Suppressor macrophage treated with lipopolysaccharide for 4 hours (primary cell): Measurements from ENCODE around the gene MAPK1.
"Not testable (repeated sequence)": the region's sequence is repeated elsewhere in the genome, so short reads cannot be mapped to it uniquely, and the experiment has no call there.

Source experiments
- DNase-seq: peaks from one replicate; pipeline ENCODE4 v3.0.0-alpha.2; 2020

The MAPK1 gene

DNA sequence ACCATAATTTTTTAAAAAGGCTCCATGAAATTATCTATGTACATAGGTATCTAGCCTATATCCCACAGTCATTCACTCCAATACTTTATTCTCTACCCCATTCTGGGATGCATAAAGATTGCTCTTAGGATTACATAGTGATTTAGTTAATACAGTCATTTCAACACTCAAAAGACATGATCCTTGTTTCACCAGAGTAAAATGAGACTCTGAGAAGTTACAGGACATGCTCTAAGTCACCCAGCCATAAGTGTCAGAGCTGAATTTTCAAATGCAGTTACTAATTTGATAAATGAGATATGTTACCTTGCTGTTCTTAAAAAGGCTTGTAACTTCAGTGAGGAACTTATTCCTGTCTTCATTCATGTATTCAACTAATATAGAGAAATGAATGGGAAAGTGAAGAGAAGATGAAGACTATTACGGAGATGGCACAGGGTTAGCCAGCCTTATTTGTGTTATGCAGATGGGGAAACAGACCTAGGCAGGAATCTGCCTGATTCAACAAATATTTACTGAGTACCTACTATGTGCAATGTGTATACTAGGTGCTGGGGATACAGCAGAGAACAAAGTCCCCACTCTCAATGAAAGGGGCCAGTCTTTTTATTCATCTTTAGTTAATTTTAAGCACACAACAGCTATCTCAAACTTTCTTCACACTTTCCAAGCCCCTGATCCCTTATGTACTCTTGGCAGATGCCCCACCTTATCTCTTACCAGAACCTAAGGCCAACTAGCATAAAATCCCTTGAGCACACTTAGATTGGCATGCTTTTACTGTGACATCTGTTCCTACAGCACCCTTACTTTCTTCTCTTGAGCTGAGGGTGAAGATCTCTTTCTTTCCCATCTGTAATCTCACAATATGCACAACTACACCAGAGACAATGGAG is 21.6 kb downstream of the MAPK1 start:
- DNase-seq: no peak

DNA sequence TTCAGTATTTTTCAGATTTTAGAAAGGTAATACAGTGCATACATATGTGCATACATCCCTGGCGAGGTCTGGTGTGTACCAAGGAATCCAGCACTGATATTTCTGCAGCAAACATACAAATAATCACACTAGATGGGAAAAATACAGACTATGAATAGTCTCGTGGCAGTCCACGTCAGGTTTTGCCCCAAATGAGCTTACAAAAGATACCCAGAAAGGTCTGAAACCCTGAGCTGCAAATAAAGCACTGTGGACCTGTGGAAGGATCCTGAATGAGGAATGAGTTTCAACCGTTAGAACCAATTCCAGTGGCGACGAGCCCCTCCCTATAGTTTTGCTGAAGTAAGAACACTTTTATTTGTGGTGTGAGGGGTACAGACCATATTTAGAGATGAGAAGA is 24.5 kb downstream of the MAPK1 start:
- no peak for DNase-seq

DNA sequence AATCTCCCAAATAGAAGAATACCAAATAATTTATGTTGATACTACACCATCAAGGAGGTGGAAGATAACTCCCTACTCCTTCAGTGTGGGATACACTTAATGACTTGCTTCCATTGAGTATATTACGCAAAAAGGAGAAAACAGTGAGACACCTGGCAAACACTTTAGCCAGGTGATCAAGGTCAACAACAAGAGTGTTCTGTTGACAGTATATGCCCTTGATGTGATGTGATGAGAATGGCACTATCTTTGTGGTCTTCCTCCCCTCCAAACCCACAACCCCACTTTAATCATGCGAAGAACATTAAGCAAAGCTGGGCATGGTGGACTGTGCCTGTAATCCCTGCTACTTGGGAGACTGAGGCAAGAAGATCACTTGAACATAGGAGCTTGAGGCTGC is 26.0 kb downstream of the MAPK1 start:
- no peak for DNase-seq

DNA sequence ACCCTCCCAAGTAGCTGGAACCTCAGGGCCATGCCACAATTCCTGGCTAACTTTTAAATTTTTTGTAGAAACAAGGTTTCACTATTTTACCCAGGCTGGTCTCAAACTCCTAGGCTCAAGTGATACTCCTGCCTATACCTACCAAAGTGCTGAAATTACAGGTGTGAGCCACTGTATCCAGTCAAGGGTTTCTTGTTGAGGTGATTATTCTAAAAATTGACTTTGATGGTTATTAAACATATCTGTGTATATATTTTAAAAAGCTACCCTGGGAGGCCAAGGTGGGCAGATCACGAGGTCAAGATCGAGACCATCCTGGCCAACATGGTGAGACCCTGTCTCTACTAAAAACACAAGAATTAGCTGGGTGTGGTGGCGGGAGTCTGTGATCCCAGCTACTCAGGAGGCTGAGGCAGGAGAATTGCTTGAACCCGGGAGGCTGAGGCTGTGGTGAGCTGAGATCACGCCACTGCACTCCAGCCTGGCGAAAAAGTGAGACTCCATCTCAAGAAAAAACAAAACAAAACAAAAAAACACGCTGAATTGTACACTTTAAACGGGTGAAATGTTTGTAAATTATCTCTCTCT is 27.1 kb downstream of the MAPK1 start:
- DNase-seq: no peak

DNA sequence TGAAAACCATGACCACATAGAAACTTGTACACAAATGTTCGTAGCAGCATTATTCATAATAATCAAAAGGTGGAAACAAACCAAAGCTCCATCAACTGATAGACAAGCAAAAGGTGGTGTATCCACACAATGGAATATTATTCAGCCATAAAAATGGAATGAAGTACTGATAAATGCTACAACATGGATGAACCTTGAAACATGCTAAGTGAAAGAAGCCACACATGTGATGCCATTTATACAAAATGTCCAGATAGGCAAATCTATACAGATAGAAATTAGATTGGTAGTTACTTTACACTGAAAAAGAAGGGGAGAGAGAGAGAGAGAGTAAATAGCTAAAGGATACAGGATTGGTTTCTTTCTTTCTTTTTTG is 27.7 kb downstream of the MAPK1 start:
- no peak for DNase-seq

DNA sequence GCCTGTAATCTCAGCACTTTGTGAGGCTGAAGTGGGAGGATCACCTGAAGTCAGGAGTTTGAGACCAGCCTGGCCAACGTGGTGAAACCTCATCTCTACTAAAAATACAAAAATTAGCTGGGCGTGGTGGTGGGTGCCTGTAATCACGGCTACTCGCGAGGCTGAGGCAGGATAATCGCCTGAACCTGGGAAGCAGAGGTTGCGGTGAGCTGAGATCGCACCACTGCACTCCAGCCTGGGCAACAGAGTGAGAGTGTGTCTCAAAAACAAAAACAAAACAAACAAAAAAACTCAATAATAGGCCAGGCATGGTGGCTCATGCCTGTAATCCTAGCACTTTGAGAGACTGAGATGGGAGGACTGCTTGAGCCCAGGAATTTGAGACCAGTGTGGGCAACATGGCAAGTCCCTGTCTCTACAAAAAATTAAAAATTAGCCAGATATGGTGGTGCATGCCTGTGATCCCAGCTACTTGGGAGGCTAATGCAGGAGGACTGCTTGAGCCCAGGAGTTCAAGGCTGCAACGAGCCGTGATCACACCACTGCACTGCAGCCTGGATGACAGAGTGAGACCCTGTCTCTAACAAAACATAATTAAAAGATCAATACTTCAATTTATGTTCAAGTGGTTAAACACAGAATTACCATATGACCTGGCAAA is 28.2 kb downstream of the MAPK1 start:
- DNase-seq: not testable (repeated sequence)

DNA sequence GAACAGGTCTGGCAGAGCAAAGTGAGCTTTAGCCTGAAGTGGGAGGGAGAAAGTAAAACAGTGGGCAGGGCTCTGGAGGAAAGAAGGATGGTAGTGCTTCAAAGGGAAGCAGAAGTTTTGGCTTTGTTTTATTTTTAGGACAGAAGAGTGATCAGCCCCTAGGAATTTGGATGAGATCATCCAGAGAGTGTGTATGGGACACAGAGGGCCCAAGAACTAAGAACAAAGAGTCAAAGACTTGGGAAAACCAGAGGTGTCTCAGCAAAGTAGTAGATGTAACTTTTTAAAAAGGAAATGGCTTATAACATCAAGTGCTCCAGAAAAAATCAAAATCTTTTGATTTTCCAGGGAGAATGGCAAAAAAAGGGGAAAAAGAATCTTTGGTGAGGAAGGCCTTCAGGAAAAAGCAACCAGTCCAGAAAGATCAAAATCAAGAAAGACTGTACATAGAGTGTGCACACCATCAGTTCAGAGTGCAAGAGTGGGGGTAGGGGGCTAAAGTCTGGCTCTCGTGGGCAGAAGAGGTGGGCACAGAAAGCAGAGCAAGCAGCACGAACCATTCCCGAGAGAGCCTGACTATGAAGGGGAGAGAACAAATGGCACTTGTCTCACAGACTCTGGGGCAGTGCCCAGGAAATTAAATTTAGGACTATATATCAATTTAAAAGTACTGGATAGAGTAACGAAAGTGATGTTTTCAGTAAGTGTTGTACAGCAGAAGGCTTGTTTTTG is 30.0 kb downstream of the MAPK1 start:
- peak; percentile 51 for DNase-seq

DNA sequence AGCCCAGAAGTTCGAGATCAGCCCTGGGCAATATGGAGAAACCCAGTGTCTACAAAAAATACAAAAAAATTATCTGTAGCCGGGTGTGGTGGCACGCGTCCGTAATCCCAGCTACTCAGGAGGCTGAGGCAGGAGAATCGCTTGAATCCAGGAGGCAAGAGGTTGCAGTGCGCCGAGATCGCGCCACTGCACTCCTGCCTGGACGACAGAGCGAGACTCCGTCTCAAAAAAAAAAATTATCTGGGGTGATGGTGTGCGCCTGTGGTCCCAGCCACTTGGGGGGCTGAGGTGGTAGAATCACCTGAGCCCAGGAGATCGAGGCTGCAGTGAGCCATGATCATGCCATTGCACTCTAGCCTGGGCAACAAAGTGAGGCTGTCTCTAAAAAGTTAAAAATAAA is 31.0 kb downstream of the MAPK1 start:
- not testable (repeated sequence) for DNase-seq

DNA sequence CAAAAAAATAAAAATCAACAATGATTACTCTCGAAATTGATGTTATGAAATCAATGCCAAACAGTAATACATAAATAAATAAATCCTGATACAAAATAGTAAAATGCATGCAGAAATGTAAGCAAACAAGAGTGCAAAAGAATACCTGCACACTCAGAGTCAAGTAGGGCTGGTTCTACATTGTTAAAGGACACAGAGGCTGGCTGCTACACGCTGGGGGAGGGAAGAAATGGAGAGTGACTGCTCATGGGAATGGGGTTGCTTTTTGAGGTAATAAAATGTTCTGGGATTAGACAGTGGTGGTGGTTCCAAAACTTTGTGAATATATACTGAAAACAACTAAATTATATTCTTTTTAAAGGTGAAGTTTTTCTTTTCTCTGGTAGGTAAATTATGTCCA is 32.1 kb downstream of the MAPK1 start:
- DNase-seq: no peak

DNA sequence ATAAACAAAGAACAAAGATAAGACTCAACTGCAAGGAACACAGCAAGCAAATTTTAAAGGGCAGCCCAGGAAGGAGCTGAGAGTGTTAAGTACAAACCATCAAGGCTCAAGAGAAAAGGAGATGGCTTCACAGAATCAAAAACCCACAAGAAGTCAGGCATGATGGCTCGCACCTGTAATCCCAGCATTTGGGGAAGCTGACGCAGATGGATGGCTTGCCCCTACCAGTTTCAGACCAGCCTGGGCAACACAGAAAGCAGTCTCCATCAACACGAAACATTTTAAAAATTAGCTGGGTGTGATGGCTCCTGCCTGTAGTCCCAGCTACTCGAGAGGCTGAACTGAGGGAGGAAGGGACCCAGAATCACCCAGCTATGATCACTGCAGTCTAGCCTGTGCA is 32.6 kb downstream of the MAPK1 start:
- DNase-seq: no peak

DNA sequence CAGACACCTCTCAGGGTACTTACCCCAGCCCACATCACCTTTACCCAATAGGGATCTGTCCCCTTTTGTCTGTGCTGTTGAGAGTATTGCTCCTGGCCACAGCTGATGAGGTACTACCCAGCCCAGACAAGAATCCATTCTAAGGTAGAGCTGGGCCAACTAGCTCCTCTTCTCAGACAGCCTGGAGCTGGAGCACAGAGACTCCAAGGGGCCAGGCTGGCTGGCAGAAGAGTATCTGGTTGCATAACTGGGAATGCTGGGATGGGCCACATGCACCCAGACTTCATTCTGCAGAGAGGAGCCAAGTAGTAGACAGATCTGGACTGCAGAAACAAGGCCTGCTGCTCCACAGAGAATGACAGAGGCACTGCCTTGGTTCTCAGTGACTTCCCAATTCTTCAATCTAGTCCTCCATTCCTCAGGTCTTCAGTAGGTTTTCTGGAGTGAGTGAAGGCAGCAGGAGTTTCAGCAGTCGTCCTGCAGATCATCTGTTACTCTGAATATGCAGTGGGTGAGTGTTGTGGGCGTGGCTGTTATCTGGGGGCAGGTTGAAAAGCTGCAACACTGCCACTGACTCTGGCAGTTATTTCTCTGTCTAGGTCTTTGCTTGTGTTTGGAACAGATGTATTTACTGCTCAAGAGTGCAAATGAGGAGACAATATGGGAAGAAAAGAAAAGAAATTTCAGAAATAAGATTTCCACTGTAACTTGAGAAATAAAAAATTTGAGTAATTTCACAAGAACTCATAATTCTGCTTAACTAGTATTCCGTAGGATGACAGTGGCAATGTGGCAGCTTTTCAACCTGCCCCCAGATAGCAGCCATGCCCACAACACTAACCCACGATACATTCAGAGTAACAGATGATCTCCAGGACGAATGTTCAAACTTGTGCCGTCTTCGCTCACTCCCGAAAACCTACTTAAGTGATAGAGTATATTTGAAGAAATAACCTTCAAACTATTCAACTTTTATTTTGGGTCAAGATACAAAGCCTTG is 34.9 kb downstream of the MAPK1 start:
- no peak for DNase-seq

DNA sequence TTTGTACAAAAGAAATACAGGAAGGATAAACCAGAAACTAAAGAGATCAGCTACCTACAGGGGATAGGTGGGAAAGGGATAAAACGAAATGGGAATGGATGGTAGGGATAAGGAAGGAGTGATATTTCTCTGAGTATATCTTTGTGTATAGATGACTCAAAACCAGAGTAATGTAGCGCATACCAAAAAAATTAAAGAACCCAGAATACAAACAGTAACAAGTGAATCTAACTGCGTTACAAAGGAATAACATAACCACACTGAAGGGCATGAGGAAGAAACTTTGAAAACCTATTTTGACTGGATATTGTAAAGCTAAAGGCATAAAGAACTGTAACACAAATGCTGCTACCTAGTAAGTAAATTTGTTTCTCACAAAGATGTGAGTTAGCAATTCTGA is 37.9 kb downstream of the MAPK1 start:
- DNase-seq: no peak

DNA sequence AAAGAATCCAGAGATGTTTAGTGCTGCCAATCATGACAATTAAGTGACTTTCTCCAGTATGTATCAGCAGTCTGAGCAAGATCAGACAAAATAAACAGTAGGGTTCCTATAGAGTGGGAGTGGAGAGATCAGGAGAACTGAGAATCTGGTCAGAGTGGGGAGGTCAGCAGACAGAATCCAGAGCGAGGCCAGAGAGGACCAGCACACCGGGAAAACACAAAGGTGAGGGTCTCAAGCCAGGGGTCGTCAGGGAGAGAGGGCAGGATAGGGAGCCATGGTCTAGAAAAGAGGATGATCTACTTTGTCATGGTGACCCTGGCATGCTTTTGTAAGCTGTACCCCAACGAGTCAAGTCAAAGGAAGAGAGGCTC is 39.2 kb downstream of the MAPK1 start:
- DNase-seq: no peak

DNA sequence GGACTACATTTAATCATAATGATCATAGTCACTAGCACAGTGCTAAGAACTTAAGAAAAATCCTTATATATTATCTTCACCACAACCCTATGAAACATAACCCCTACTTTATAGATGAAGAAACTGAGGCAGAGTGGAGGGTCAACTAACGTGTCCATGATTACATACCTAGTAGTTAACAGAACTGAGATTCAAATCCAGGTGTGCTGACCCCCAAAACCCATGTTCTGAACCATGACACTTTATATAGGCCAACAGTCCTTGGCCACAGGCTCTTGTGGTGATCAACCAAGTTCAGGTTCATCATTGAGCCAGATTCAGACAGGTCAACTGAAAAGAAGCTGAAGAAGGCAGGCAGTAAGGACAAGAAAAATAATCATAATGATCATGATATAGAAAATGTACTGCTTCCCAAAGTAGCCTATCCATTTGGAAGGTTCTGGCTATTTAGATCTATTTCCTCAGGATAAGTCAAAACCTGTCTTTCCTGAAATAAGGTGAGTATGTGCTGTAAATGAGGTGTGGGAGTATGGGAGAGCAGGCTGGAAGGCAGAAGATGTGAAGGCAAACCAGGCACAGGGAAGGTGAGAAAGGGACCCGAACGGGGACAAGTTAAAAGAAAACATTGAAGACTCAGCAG is 39.7 kb downstream of the MAPK1 start:
- DNase-seq: no peak

DNA sequence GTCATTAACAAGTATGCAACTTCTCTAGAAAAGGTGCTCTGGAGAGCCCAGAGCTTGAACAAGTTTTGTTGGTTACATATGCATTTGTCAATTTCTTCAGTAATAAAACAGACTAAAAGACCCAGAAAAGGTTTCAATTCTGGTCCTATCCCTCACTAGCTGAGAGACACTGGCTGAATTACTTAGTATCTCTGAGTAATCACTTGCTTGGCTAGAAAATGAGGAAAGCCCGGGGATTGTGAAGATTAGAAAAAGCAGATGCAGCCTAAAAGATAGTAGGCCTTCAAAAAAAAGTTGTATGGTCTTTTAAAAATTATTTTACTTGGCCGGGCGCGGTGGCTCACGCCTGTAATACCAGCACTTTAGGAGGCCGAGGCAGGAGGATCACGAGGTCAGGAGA is 41.2 kb downstream of the MAPK1 start:
- DNase-seq: no peak

DNA sequence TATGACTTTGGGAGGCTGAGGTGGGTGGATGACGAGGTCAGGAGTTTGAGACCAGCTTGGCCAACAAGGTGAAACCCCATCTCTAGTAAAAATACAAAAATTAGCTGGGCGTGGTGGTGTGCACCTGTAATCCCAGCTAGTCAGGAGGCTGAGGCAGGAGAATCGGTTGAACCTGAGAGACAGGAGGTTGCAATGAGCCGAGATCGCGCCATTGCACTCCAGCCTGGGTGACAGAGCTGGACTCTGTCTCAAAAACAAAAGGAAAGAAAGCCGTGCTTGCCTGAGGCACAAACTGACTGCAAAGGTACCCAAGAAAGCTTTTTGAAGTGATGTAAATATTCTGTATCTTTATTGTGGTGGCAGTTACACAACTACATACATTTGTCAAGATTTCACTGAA is 42.5 kb downstream of the MAPK1 start:
- DNase-seq: not testable (repeated sequence)

DNA sequence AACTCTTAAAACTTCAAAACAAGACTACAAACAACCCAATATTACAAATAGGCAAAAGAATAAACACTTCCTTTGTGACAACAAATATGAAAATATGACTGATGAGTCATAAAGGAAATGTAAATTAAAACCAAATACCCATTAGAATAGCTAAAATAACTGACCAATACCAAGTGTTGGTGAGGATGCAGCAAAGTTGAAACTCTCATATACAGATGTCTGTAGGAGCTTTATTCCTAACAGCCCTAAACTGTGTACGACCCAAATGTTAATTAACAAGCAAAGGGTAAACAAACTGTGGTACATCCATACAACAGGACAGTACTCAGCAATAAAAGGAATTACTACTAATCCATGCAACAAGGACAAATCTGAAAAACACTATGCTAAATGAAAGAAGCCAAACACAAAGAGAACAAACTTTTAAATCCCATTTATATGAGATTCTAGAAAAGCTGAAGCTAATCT is 43.0 kb downstream of the MAPK1 start:
- DNase-seq: no peak

DNA sequence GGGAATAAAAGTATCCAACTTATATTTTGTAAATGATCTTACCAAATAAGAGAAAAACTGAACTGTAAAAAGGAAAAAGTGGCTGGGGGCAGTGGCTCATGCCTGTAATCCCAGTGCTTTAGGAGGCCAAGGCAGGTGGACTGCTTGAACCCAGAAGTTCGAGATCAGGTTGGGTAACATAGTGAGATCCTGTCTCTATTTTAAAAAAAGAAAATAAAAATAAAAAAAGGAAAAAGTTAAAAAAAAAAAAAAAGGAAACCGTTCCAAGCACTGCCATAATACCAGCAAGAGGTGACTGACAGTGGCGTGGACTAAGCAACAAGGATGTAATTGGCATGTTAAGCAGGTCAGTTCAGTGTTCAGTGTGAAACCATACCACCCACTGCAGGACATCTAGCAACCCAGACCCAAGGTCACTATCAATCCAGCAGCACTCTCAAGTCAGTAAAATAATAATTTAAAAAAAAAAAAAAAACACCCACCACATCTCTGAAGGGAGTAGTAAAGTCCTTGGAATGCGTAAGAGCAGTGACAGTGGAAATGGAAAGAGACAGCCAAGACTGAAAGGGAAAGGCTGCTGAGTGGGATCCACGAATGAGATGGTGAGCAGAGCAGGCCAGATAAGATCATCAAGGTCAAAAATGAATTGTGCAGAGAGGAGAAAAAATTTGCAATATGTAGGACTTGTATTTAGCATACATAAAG is 43.6 kb downstream of the MAPK1 start:
- peak; percentile 37 for DNase-seq

DNA sequence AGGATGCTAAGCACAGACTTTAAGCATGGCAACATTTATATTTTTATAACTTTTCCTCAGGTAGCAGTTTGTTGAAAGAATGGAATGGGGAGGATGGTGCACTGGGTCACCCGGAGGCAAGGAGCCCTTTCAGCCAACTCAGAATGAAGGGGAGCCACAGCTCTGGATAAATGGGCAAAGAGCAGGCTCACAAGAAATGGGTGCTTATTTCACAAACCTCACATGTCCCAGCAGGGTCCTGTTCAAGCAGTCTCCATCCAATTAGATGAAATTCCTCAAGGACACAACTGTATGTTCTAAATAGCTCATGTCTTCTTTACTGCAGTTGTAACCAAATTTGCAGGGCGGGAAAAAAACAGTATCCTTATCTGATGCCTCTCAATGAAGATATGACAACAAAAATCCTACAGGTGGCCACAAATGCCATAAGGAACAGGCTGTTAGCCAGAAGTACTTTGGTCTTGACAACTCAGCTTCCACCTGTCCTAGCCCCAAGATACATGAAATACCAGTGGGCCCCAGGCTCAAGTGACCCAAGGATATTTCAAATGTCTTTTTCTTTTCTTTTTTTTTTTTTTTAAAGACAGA is 48.2 kb downstream of the MAPK1 start:
- no peak for DNase-seq

DNA sequence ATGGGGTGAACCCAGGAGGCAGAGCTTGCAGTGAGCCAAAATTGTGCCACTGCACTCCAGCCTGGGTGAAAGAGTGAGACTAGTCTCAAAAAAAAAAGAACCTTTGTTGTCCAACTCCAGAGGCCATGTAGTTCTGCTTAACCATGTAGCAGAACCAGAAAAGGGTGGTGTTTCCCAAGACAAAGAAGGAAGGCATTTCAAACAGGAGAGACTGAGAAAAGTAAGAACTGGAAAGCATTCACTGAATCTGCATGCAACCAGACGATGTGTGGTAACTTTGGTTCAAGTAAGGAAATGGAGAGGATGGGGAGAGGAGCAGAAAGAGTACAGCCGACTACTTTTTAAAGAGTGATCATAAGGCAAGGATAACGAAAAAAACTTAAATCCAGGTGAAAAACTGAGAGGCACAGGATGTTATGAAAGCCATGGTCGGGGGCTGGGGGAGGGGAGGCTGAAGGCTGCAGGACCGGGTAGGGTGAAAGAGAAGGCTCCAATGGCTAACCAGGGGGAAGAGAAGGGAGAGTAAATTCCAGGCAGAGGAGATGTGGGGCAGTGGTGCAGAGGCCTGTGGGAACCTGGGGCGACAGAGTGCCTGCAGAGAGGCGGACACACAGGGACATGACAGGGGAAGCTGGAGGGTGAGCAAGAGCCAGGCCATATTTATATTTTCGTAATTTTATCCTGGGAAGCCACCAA is 48.8 kb downstream of the MAPK1 start:
- DNase-seq: peak; percentile 17
